ENCODE results near the gene RAVER1. TPM values are rescaled to one million over a fixed set of nuclear protein-coding genes. Genes with fewer than 3 reads are reported as not detected.
A peak's percentile ranks its signal among the peaks of the same experiment; 100 is the strongest.

The RAVER1 gene
- total and polyA plus RNA-seq, 9 of the 15 experiments (the other 6 are each of a cell fraction or from before 2014, with no cell fraction given): 0.06 to 113 (median 7.0) TPM

GRCh38 chr19:10288662-10289166, 44.6 kb downstream of the RAVER1 start (continued):
- TF ChIP-seq ZNF277 (CRISPR knock-in tag; IDR thresholded peaks at IDR 0.05; ENCODE audit: borderline replicate concordance) (no peak), ZBTB49 (CRISPR knock-in tag; IDR thresholded peaks at IDR 0.05; ENCODE audit: borderline replicate concordance) (no peak), RERE (CRISPR knock-in tag; IDR thresholded peaks at IDR 0.05; ENCODE audit: borderline replicate concordance) (no peak), RB1 (IDR thresholded peaks at IDR 0.05; ENCODE audit: low read depth) (no peak; the same call in 1 of the 2 replicates), ZNF436 (CRISPR knock-in tag; IDR thresholded peaks at IDR 0.05) (no peak), POU5F1 (IDR thresholded peaks at IDR 0.05; ENCODE audit: borderline replicate concordance, low read depth, low read length, partially characterized antibody) (no peak), MTA1 (IDR thresholded peaks at IDR 0.05; ENCODE audit: borderline replicate concordance) (no peak), GTF2F1 (IDR thresholded peaks at IDR 0.05; ENCODE audit: low read depth, low read length) (no peak), IFI16 (CRISPR knock-in tag; IDR thresholded peaks at IDR 0.05) (no peak), ARID1B (IDR thresholded peaks at IDR 0.05) (no peak), SAFB (IDR thresholded peaks at IDR 0.05; ENCODE audit: borderline replicate concordance, low read depth, low read length) (no peak), EZH2 (IDR thresholded peaks at IDR 0.05; ENCODE audit: borderline replicate concordance, low read depth, low read length) (no peak), TFAM (CRISPR knock-in tag; conservative IDR thresholded peaks at IDR 0.05) (no peak), FOS (IDR thresholded peaks at IDR 0.05; ENCODE audit: extremely low read depth, insufficient read length) (peak; percentile 73), FOXJ3 (CRISPR knock-in tag; IDR thresholded peaks at IDR 0.05) (no peak), TSC22D4 (tag; IDR thresholded peaks at IDR 0.05) (no peak), NFE2 (IDR thresholded peaks at IDR 0.05; ENCODE audit: low read depth) (no peak), MLLT1 (IDR thresholded peaks at IDR 0.05) (0 out of 4 replicates have a peak, but pooled peaks of 1 of the 2 experiments have one; percentile 32), HDAC6 (IDR thresholded peaks at IDR 0.05; ENCODE audit: low read depth, low read length) (no peak)

Data from K562 (cell line).